GM12873 (cell line): ENCODE data around the gene WNT3A.

ENCODE experiments used
- TF ChIP-seq, protein P1 (sequence below): IDR thresholded peaks from 2 replicates; pipeline ENCODE4 v1.5.1; 2012; ENCODE audit warnings: low read depth, mild to moderate bottlenecking, moderate library complexity, low read length, control low read depth; ENCODE audit not compliant: insufficient read depth; ENCODE audit errors: missing control alignments

WNT3A gene

DNA sequence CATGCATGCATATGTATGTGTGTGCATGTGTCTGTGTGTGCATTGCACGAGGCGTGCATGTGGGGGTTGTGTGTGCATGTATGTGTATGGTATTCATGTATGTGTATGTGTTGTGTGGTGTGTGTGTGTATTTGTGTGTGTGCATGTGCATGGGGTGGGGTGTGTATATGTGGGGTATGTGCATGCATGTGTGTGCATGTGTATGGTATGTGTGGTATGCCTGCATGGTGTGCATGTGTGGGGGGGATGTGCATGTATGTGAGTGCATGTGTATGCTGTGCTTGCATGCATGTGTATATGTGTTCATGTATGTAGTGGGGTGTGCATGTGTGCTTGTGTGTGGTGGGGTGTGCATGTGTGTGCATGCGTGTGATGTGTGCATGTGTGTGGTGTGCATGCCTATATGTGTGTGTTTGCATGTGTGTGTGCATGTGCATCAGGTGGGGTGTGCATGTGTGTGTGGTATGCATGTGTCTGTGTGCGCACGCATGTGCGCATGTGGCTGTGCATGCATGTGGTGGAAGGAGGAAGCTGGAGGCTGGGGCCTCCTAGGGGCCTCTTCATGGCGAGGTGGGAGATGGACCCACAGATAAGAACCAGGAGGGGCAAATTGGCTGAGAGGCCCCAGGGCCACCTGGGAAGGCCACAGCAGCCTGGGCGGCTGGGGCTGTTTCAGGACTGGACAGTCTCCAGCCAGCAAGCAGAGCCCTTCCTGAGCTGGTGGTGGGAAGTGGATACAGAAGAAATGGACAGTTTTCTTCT is 39.8 kb downstream of the WNT3A start:
- TF ChIP-seq, protein P1, sequence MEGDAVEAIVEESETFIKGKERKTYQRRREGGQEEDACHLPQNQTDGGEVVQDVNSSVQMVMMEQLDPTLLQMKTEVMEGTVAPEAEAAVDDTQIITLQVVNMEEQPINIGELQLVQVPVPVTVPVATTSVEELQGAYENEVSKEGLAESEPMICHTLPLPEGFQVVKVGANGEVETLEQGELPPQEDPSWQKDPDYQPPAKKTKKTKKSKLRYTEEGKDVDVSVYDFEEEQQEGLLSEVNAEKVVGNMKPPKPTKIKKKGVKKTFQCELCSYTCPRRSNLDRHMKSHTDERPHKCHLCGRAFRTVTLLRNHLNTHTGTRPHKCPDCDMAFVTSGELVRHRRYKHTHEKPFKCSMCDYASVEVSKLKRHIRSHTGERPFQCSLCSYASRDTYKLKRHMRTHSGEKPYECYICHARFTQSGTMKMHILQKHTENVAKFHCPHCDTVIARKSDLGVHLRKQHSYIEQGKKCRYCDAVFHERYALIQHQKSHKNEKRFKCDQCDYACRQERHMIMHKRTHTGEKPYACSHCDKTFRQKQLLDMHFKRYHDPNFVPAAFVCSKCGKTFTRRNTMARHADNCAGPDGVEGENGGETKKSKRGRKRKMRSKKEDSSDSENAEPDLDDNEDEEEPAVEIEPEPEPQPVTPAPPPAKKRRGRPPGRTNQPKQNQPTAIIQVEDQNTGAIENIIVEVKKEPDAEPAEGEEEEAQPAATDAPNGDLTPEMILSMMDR = no peak

GRCh38 chr1:228047183-228047466 is 40.3 kb downstream of the WNT3A start:
- TF ChIP-seq, protein P1 = no peak

- TF ChIP-seq, protein P1 = no peak
Measured at GRCh38 chr1:228048120-228048519, 41.3 kb downstream of the WNT3A start.

DNA sequence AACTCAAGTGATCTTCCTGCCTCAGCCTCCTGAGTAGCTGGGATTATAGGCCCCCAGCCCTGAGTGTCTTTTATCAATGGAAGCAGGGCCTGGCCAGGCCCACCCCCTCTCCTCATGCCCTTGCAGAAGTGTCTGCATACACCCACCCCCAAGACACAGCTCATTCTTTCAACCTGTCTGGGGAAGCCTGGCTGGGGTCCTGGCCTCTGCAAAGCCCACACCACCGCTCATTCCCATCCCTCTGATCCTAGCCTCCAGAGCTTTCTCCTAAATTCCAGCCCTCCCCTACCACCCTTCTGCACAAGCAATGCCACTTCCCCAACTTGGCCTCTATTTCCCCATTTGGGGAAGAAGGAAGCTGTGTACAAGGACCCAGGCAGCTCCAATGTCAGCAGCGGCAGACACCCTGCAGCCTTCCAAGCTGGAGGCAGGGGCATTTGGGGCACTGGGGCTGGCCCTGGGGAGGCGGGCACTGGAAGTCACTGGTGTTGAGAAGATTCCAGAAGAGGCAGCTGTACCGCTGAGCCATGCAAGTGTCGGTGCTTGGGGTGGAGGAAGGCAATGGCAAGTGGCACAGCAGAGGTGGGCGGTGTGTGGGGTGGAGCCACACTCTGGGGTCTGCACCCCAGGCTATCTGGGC is 42.0 kb downstream of the WNT3A start:
- TF ChIP-seq, protein P1 = no peak

DNA sequence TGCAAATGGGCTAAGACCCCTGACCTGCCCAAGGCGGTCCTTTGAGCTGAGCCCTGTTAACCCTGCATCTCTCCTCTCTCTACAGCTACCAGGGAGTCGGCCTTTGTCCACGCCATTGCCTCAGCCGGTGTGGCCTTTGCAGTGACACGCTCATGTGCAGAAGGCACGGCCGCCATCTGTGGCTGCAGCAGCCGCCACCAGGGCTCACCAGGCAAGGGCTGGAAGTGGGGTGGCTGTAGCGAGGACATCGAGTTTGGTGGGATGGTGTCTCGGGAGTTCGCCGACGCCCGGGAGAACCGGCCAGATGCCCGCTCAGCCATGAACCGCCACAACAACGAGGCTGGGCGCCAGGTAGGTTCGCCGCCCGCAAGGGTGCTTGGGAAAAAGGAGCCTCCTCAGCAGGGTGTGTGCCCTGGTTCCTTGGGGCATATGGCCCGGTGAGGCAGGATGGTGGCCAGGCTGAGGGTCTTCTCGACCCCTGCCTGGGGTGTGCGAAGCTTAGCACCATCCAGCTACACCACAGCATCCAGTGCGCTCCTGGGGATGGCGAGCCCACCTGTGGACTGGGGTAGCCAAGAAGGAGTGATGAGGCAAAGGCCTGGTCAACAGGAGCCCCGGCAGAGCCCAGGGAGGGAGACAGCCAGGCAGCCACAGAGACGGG is 43.9 kb downstream of the WNT3A start:
- TF ChIP-seq, protein P1 = no peak

DNA sequence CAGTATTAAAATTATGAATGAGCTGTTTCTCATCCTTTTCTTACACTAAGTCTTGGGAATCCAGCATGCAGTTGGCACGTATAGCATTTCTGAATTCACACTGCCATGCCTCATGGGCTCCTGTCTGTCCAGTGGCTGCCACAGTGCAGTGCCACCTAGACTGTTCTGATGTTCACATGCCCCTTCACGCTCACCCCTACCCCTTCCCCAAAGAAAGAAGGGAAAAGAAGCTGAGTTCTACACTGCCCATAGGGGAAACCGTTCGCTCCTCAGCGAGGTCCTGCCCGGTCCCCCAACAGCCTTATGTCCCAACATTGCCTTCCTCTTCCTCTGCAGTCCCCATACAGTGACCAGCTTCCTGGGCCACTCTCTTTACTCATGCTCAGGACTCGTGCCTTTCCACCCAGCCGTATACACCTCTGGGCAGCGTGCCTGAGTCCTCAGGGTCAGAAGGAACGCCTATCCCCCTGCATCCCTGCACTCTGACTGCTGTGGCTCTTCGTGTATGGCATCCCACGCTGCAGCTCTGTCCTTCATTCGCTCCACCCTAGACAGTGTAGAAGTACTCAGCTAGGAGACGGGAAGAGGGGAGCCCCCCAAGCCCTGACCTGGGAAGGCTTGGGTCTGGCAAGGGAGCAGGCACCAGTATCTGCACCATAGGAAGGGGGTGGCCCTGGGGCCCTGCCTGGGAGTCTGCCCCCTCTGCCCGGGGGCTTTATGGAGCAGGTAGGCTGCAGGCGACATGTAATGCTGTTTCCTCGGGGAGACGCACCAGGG is 51.6 kb downstream of the WNT3A start:
- TF ChIP-seq, protein P1 = no peak

GRCh38 chr1:228058949-228059633 is 52.3 kb downstream of the WNT3A start:
- TF ChIP-seq, protein P1 = no peak
